HG02588 (cell line): ENCODE results near the gene ZNF236.

Experiments used
- ATAC-seq: cut with Tn5 transposase; IDR thresholded peaks from one replicate; pipeline ENCODE4 v1.9.1; 2021; ENCODE audit warnings: mild to moderate bottlenecking, moderate library complexity; ENCODE audit not compliant: unreplicated experiment

The ZNF236 gene

DNA sequence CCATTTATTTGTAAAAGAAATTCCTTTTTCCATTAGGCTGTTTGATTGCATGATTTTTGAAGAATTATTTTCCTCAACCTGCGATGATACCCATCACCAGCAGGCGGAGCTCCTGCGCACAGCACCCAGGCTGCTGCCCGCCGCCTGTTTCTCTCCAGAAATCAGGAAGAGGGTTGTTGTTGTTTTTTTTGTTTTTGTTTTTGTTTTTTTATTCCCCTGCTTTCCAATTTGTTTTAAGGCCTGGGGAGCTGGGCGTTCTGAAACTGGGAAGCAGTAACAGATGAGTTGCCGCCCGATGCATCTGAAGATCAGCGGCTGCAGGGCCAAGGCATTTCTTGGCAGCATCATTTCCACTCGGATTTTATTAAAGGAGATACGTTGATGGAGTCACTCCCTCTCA is 178.2 kb downstream of the ZNF236 start:
- ATAC-seq = no peak

GRCh38 chr18:77001041-77001440 is 178.7 kb downstream of the ZNF236 start:
- no peak for ATAC-seq

DNA sequence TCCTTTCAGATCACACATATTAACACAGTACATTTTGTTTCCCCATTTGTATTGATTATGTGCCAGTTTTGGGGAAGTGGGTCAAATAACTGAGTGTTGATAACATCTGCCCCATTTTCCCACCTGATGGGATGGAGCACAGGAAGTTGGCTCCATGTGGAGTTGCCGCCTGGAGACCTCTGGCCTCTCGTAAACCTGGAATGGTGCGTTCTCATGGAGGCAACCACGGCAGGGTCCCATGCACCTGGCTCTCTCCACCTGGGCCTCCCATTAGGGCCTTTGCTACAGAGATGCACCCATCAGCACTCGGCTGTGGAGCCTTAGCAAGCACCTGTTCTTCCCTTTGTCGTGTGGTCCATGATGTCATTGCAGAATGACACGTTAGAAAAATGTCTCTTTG is 179.6 kb downstream of the ZNF236 start:
- no peak for ATAC-seq

- no peak for ATAC-seq
Measured at GRCh38 chr18:77002496-77002895, 180.1 kb downstream of the ZNF236 start.

DNA sequence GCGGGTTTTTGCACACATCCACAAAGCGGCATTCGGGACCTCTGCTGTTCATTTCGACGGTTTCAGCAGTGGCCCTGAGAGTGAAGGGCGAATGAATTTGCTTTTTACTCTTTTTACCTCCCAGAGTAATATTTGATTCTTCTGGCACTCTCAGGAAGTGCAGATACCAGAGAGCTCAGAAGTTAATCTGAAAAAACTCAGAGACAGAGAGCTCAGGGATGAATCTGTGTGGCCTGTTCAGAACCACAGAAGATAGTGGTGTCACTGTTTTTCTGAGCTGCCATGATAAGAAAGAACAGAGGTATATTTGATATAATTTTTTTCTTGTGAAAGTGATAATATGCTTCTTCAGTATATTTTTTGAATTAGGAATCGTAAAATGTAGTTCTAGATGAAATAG is 181.0 kb downstream of the ZNF236 start:
- no peak for ATAC-seq

GRCh38 chr18:77004555-77005380 is 182.4 kb downstream of the ZNF236 start:
- no peak for ATAC-seq

GRCh38 chr18:77005651-77006195 is 183.4 kb downstream of the ZNF236 start:
- no peak for ATAC-seq

DNA sequence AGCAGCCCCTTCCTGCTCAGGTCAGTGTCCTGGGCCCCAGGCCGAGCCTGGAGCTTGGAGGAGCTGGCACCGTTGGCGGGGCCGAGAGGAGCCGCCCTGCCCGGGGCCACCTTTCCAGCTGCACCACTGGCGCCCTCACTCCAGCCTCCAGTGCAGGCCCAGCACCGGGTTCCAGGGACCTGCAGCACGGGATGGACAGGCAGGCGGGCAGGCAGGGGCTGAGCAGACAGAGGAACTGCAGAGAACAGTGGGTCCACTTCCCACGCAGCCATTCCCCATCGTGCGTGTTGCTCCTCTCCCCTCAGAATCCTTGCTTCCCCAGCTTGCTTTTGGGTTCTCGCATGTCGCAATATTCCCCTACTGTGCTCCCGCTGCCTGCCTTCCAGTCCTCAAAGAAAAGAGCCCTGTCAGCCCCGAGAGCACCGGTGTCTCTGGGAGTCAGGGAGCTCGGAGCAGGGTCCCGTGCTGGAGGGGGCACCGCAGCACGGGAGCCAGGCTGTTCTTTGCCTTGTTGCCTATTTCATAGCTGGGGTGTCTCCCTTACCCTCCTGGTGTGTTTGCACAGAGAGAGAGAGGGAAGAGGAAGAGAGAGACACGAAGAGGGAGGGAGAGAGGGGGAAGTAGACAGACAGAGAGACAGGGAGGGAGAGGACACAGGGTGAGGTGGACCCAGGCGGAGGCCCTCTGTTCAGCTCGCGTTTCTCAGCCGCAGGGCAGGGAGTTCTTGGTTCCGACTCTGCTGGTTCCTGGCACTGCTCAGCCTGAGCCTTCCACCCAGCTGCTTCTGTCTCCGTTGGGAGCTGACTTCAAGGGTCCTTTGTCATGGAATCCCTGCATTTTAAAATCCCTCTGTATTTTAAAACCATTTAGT is 184.2 kb downstream of the ZNF236 start:
- ATAC-seq = no peak

GRCh38 chr18:77007251-77007650 is 184.9 kb downstream of the ZNF236 start:
- no peak for ATAC-seq

GRCh38 chr18:77008006-77008405 is 185.6 kb downstream of the ZNF236 start:
- no peak for ATAC-seq

GRCh38 chr18:77008576-77009315 is 186.4 kb downstream of the ZNF236 start:
- no peak for ATAC-seq

DNA sequence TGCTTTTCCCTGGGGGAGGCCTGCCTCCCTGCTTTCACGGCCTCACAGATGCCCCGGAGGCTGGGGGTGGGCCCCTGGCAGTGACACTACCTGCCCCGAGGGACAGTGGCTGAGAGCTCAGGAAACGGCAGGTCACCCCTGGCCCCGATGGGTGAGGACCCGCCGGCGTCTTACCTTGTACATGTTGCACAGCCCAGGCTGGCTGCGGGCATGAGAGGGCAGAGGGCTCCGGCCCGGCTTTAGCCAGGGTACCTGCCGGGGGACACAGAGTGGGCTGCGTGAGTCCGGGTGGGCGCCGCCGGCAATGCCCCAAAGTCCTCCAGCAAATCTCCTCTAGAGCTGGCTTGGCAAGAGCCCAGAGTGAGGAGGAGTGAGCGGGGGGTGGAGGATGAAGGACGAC is 187.3 kb downstream of the ZNF236 start:
- ATAC-seq = no peak

GRCh38 chr18:77012120-77012519 is 189.8 kb downstream of the ZNF236 start:
- no peak for ATAC-seq

- no peak for ATAC-seq
Measured at GRCh38 chr18:77012806-77013541, 190.6 kb downstream of the ZNF236 start.

- ATAC-seq = no peak
Measured at GRCh38 chr18:77013811-77014521, 191.6 kb downstream of the ZNF236 start.

DNA sequence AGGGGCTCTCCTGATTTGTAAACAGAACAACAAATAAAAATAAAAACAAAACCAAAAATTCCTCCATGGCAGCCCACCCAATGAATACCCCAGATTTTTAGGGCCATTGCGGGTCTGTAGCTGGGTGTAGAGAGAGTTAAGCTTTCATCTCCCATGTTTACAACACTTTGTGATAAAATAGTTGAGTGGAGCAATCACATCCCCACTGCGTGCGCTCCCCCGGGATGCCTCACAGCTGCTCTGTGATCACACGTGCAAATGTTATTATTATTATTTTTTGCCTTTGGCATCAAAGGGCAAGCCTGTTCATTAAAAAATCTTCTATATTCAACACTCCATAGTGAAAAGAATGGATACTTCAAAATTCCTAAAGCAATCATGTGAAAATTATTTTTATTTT is 192.2 kb downstream of the ZNF236 start:
- no peak for ATAC-seq

GRCh38 chr18:77015169-77015568 is 192.8 kb downstream of the ZNF236 start:
- ATAC-seq = no peak

DNA sequence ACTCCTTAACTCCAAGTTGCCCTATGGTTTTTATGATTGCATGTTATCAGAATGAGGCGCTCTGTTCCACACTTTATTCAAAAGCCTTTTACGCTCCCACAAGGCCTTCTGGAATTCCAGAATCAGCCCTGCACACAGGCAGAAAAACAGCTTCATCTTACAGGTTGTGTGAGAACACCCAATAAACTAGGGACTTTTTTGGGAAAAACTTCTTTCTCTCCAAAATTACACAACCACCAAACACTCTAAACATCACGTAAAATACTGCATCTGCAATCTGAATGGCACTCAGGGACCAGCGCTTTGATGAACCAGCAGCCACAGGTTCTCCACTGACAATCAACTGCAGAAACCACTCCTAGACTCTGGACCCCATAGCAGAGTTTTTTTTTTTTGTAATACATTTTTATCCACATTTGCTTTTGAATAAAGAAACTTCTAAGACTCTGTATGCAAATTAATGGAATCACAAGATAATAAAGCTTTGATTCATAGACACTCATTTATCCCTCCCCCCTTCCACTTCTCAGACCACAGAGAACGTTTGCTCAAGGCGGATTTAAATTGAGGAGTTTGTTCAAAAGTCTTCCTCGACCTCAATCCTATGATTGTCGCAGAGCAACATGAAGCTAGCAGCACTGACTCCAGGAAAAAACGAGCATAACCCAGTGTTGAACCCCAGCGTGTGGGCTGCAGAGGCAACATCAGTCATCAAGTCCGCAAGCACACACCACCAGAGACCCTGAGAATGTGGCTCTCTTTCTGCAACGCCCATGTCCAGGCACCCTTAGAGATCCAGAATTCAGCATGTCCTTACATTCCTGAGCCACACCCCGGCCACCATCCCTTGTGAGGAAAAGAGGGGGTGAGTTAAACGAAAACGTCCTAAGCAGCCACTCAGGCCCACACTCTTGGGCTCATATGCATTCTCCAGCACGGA is 193.7 kb downstream of the ZNF236 start:
- no peak for ATAC-seq

DNA sequence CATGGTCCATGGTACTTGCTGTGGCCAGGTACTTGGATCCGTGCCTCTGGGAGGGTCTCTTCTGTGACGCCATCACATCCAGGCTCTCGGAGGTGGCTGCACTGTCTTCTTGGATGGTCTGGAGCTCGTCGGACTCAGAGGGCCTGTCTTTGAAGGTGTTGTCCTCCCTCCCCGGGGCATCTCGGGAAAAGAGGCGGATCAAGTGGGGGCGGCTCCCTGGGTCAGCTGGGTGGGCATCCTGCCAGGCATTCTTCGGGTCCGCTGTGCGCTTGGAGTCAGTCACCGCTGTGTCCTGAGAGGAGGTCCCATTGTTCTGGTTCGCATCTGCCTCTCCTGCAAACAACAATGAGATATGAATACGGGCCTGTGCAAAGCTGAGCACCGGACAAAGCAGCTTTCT is 194.6 kb downstream of the ZNF236 start:
- no peak for ATAC-seq
